Neural cell (in vitro differentiated cells): ENCODE data around the gene ZFP1. TPM values are rescaled to one million over a fixed set of nuclear protein-coding genes. Genes with fewer than 3 reads are reported as not detected.
"Not testable (repeated sequence)": the region's sequence is repeated elsewhere in the genome, so short reads cannot be mapped to it uniquely, and the experiment has no call there.

Source experiments
- H2AFZ ChIP-seq: fragments of 200-600, 300-800 bp; sonication (generic), shearing (Covaris generic); 2 replicates; pipeline ENCODE4 v1.6.0; 2014; ENCODE audit warnings: low read depth, mild to moderate bottlenecking, antibody characterized with exemption, low read length, moderate library complexity
- H3F3A ChIP-seq: fragments of 200-600 bp; shearing (Covaris generic); 2 replicates; pipeline ENCODE4 v1.6.1; 2016; ENCODE audit warnings: mild to moderate bottlenecking, moderate library complexity, mixed read lengths, antibody characterized with exemption, low read length; ENCODE audit not compliant: insufficient read depth, poor library complexity, severe bottlenecking
- H3K27ac ChIP-seq: fragments of 200-600, 300-800 bp; sonication (generic), shearing (Covaris generic); 2 replicates; pipeline ENCODE4 v1.5.1; 2014; ENCODE audit warnings: mild to moderate bottlenecking, low read length, moderate library complexity
- H3K27me3 ChIP-seq: fragments of 300-800, 200-600 bp; sonication (generic), shearing (Covaris generic); 2 replicates; pipeline ENCODE4 v1.6.0; 2014; ENCODE audit warnings: mild to moderate bottlenecking, low read depth, low read length, moderate library complexity; ENCODE audit not compliant: insufficient read depth
- H3K36me3 ChIP-seq: fragments of 300-800, 200-600 bp; sonication (generic), shearing (Covaris generic); 2 replicates; pipeline ENCODE4 v1.5.1; 2014; ENCODE audit warnings: mild to moderate bottlenecking, antibody characterized with exemption, low read length, moderate library complexity; ENCODE audit not compliant: insufficient read depth
- H3K4me2 ChIP-seq: fragments of 300-800, 200-600 bp; sonication (generic), shearing (Covaris generic); 2 replicates; pipeline ENCODE4 v1.6.0; 2014; ENCODE audit warnings: mild to moderate bottlenecking, low read length
- H3K4me3 ChIP-seq: fragments of 300-800, 200-600 bp; sonication (generic), shearing (Covaris generic); 2 replicates; pipeline ENCODE4 v1.5.1; 2014; ENCODE audit warnings: mild to moderate bottlenecking, low read length, moderate library complexity
- H3K79me2 ChIP-seq: fragments of 200-600 bp; shearing (Covaris generic); replicated peaks from 2 replicates; pipeline ENCODE4 v1.6.0; 2014; ENCODE audit warnings: mild to moderate bottlenecking, low read length, moderate library complexity; ENCODE audit not compliant: insufficient read depth
- H3K9ac ChIP-seq: fragments of 300-800, 200-600 bp; sonication (generic), shearing (Covaris generic); 2 replicates; pipeline ENCODE4 v1.6.1; 2016; ENCODE audit warnings: mild to moderate bottlenecking, low read length, mixed read lengths
- H3K9me2 ChIP-seq: fragments of 200-600 bp; shearing (Covaris generic); 2 replicates; pipeline ENCODE4 v1.6.1; 2016; ENCODE audit warnings: mild to moderate bottlenecking, low read length, mixed read lengths; ENCODE audit not compliant: insufficient read depth
- H3K9me3 ChIP-seq: fragments of 200-600, 300-800 bp; sonication (generic), shearing (Covaris generic); 2 replicates; pipeline ENCODE4 v1.6.1; 2016; ENCODE audit warnings: mild to moderate bottlenecking, mixed run types, low read length, moderate library complexity, mixed read lengths
- H4K20me1 ChIP-seq: fragments of 200-600 bp; shearing (Covaris generic); 2 replicates; pipeline ENCODE4 v1.6.1; 2016; ENCODE audit warnings: mild to moderate bottlenecking, mixed run types; ENCODE audit not compliant: insufficient read depth
- EP300 ChIP-seq: fragments of 450-650 bp; conservative IDR thresholded peaks from 2 replicates; pipeline ENCODE4 v1.6.1; 2014; ENCODE audit warnings: antibody characterized with exemption, mild to moderate bottlenecking, moderate library complexity; ENCODE audit not compliant: poor library complexity, severe bottlenecking
- EZH2 ChIP-seq: fragments of 200-600, 300-800 bp; shearing (Covaris generic), sonication (generic); IDR thresholded peaks from 2 replicates; pipeline ENCODE4 v1.6.1; 2014; ENCODE audit warnings: antibody characterized with exemption, low read length, borderline replicate concordance, mild to moderate bottlenecking; ENCODE audit not compliant: insufficient read depth, poor library complexity, severe bottlenecking
- MXI1 ChIP-seq: fragments of 450-650 bp; conservative IDR thresholded peaks from 2 replicates; pipeline ENCODE4 v1.6.1; 2014; ENCODE audit warnings: antibody characterized with exemption, mild to moderate bottlenecking; ENCODE audit not compliant: poor library complexity, severe bottlenecking
- POLR2AphosphoS5 ChIP-seq: IDR thresholded peaks from 2 replicates; pipeline ENCODE4 v1.6.1; 2012
- RAD21 ChIP-seq: fragments of 450-650 bp; conservative IDR thresholded peaks from 2 replicates; pipeline ENCODE4 v1.6.1; 2014; ENCODE audit warnings: antibody characterized with exemption, mild to moderate bottlenecking, moderate library complexity
- SMC3 ChIP-seq: fragments of 450-650 bp; conservative IDR thresholded peaks from 2 replicates; pipeline ENCODE4 v1.6.1; 2014; ENCODE audit warnings: antibody characterized with exemption, mild to moderate bottlenecking, moderate library complexity; ENCODE audit not compliant: poor library complexity
- TAF1 ChIP-seq: IDR thresholded peaks from 2 replicates; pipeline ENCODE4 v1.6.1; 2012; ENCODE audit warnings: low read depth
- polyA plus RNA-seq: library from polyadenylated mRNA; depleted of rRNA; stranded (reverse); fragments of >200 nt; gene quantifications from 2 replicates; pipeline ENCODE4 v1.2.3, GENCODE V29; 2014
- TF ChIP-seq, protein P1 (sequence below): IDR thresholded peaks from 2 replicates; pipeline ENCODE4 v1.6.1; 2012; ENCODE audit warnings: borderline replicate concordance
- TF ChIP-seq, protein P2 (sequence below): fragments of 450-650 bp; IDR thresholded peaks from 2 replicates; pipeline ENCODE4 v1.5.1; 2014; ENCODE audit warnings: antibody characterized with exemption, mild to moderate bottlenecking, moderate library complexity; ENCODE audit not compliant: poor library complexity, severe bottlenecking

Gene ZFP1
- polyA plus RNA-seq, 1 donor from 2014 or later, result 47.1 TPM

DNA sequence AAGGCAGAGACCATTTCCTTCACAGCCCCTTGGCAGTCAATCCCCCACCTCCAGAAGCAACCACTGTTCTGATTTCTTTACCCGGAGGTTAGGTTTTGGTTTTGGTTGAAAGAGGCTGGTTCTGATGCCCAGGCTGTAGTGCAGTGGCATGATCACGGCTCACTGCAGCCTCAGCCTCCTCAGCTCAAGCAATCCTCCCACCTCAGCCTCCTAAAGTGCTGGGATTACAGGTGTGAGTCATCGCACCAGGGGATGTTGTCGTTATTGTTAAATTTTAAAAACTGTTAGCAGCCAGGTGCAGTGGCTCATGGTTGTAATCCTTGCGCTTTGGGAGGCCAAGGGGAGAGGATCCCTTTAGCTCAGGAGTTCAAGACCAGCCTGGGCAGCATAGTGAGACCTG is 61.6 kb downstream of the ZFP1 start:
- no peaks in the 10 kb centered on the region for H3K79me2 ChIP-seq
- H3K27ac ChIP-seq, result no peak overlapping the region
- H4K20me1 ChIP-seq, result no peaks in the 10 kb centered on the region
- no peaks in the 10 kb centered on the region for H3K27me3 ChIP-seq
- H3F3A ChIP-seq, result no peaks in the 10 kb centered on the region
- no peak overlapping the region for H3K4me3 ChIP-seq
- TF ChIP-seq POLR2AphosphoS5 (no peak), MXI1 (no peak), EP300 (no peak), SMC3 (no peak), EZH2 (no peak), TAF1 (no peak), RAD21 (no peak)
- TF ChIP-seq, protein P1, sequence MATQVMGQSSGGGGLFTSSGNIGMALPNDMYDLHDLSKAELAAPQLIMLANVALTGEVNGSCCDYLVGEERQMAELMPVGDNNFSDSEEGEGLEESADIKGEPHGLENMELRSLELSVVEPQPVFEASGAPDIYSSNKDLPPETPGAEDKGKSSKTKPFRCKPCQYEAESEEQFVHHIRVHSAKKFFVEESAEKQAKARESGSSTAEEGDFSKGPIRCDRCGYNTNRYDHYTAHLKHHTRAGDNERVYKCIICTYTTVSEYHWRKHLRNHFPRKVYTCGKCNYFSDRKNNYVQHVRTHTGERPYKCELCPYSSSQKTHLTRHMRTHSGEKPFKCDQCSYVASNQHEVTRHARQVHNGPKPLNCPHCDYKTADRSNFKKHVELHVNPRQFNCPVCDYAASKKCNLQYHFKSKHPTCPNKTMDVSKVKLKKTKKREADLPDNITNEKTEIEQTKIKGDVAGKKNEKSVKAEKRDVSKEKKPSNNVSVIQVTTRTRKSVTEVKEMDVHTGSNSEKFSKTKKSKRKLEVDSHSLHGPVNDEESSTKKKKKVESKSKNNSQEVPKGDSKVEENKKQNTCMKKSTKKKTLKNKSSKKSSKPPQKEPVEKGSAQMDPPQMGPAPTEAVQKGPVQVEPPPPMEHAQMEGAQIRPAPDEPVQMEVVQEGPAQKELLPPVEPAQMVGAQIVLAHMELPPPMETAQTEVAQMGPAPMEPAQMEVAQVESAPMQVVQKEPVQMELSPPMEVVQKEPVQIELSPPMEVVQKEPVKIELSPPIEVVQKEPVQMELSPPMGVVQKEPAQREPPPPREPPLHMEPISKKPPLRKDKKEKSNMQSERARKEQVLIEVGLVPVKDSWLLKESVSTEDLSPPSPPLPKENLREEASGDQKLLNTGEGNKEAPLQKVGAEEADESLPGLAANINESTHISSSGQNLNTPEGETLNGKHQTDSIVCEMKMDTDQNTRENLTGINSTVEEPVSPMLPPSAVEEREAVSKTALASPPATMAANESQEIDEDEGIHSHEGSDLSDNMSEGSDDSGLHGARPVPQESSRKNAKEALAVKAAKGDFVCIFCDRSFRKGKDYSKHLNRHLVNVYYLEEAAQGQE, result no peak
- TF ChIP-seq, protein P2, sequence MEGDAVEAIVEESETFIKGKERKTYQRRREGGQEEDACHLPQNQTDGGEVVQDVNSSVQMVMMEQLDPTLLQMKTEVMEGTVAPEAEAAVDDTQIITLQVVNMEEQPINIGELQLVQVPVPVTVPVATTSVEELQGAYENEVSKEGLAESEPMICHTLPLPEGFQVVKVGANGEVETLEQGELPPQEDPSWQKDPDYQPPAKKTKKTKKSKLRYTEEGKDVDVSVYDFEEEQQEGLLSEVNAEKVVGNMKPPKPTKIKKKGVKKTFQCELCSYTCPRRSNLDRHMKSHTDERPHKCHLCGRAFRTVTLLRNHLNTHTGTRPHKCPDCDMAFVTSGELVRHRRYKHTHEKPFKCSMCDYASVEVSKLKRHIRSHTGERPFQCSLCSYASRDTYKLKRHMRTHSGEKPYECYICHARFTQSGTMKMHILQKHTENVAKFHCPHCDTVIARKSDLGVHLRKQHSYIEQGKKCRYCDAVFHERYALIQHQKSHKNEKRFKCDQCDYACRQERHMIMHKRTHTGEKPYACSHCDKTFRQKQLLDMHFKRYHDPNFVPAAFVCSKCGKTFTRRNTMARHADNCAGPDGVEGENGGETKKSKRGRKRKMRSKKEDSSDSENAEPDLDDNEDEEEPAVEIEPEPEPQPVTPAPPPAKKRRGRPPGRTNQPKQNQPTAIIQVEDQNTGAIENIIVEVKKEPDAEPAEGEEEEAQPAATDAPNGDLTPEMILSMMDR, result no peak
- no peak overlapping the region for H2AFZ ChIP-seq
- H3K9me2 ChIP-seq, result no peaks in the 10 kb centered on the region
- H3K36me3 ChIP-seq, result no peaks in the 10 kb centered on the region
- H3K9ac ChIP-seq, result no peak overlapping the region
- no peak overlapping the region for H3K4me2 ChIP-seq
- no peaks in the 10 kb centered on the region for H3K9me3 ChIP-seq

DNA sequence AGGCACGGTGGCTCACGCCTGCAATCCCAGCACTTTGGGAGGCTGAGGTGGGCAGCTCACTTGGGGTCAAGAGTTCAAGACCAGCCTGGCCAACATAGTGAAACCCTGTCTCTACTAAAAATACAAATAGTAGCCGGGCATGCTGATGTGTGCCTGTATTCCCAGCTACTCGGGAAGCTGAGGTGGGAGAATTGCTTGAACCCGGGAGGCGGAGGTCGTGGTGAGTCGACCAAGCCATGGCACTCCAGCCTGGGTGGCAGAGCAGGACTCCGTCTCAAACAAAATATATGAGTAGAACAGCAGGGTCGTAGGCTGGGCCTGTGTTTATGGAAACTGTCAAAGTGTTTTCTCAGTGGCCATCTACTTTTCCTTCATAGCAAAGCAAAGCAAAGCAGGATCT is 63.0 kb downstream of the ZFP1 start:
- not testable (repeated sequence) for H3K36me3 ChIP-seq, H3K9ac ChIP-seq, H3K27ac ChIP-seq, H4K20me1 ChIP-seq, H3K27me3 ChIP-seq, H3F3A ChIP-seq, H3K79me2 ChIP-seq, H3K9me3 ChIP-seq, H3K9me2 ChIP-seq, H2AFZ ChIP-seq, H3K4me3 ChIP-seq, H3K4me2 ChIP-seq

DNA sequence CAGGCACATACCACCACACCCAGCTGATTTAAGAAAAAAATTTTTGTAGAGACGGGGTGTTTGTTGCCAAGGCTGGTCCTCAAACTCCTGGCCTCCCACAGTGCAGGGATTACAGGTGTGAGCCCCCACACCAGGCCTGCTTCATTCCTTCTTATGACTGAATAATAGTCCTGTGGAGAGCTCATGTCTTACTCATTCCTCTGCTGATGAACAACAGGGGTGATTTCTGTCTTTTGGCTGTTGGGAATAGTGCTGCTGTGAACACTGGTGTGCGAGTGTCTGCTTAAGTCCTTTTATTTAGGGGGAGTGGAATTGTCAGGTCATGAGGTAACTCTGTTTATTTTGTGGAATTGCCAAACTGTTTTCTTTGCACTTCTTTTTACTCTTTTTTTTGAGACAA is 67.8 kb downstream of the ZFP1 start:
- Histone ChIP-seq H3K36me3 (no peaks in the 10 kb centered on the region), H3K27me3 (no peaks in the 10 kb centered on the region), H3K9me3 (no peaks in the 10 kb centered on the region), H2AFZ (no peak overlapping the region), H3K4me3 (no peak overlapping the region), H3K4me2 (no peak overlapping the region), H3K27ac (no peak overlapping the region), H3K9ac (no peak overlapping the region), H3F3A (no peaks in the 10 kb centered on the region), H3K9me2 (no peaks in the 10 kb centered on the region), H4K20me1 (no peaks in the 10 kb centered on the region), H3K79me2 (no peaks in the 10 kb centered on the region)
- TF ChIP-seq EZH2 (no peak), RAD21 (no peak), EP300 (no peak), SMC3 (no peak), POLR2AphosphoS5 (no peak), TAF1 (no peak), MXI1 (no peak)
- TF ChIP-seq, protein P2, result no peak
- TF ChIP-seq, protein P1, result no peak
